Stomach (tissue), 9 donors: Measurements from ENCODE around the gene TTC3. TPM values are rescaled to one million over a fixed set of nuclear protein-coding genes. Genes with fewer than 3 reads are reported as not detected.

ENCODE experiments used
- DNase-seq, 2 donors: peaks; one replicate each; pipeline versions ENCODE4 v3.0.0 to v3.0.0-alpha.2; 2013 to 2019
- H3K27ac ChIP-seq, 5 donors: fragments of 200-600 bp in 4 of 5; sonication (generic) in 4 of 5; one replicate each; pipeline ENCODE4 v1.5.1; 2013 to 2019; ENCODE audit warnings: mild to moderate bottlenecking in 1 of 5, moderate library complexity in 1 of 5
- H3K27me3 ChIP-seq, 3 donors: fragments of 200-600 bp; sonication (generic); one replicate each; pipeline ENCODE4 v1.5.1; 2017 to 2019; ENCODE audit warnings: mixed run types in 1 of 3
- H3K36me3 ChIP-seq, 4 donors: fragments of 200-600 bp; sonication (generic); 1 replicate in 3 of 4; 2 replicates in 1 of 4; pipeline ENCODE4 v1.5.1; 2016 to 2019
- H3K4me1 ChIP-seq, 4 donors: fragments of 200-600 bp; sonication (generic); one replicate each; pipeline ENCODE4 v1.5.1; 2016 to 2019
- H3K4me3 ChIP-seq, 4 donors: fragments of 200-600 bp; sonication (generic) in 3 of 4; one replicate each; pipeline ENCODE4 v1.5.1; 2016 to 2019; ENCODE audit warnings: mild to moderate bottlenecking in 1 of 4
- H3K9me3 ChIP-seq, 4 donors: fragments of 200-600 bp; sonication (generic); one replicate each; pipeline ENCODE4 v1.5.1; 2016 to 2019
- CTCF ChIP-seq, 7 experiments: fragments of 450-650 bp in 4 of 7; fragments of 200-600 bp in 3 of 7; sonication (generic) in 3 of 7; IDR thresholded peaks; one replicate each; pipeline ENCODE4 v1.5.1; 2016 to 2019; ENCODE audit warnings: antibody characterized with exemption in 7 of 7, control low read depth in 2 of 7, mild to moderate bottlenecking in 1 of 7
- EP300 ChIP-seq: sonication (generic); formaldehyde crosslinking; IDR thresholded peaks from one replicate; pipeline ENCODE4 v1.6.1; 2017; ENCODE audit warnings: antibody characterized with exemption
- POLR2A ChIP-seq, 4 donors: fragments of 450-650 bp; IDR thresholded peaks; one replicate each; pipeline ENCODE4 v1.6.1; 2016; ENCODE audit warnings: antibody characterized with exemption in 4 of 4, control low read depth in 2 of 4, mild to moderate bottlenecking in 1 of 4, moderate library complexity in 1 of 4
- POLR2AphosphoS5 ChIP-seq, 3 donors: sonication (generic); formaldehyde crosslinking; IDR thresholded peaks; one replicate each; pipeline ENCODE4 v1.6.1; 2016; ENCODE audit warnings: antibody characterized with exemption in 3 of 3
- WGBS, 5 donors: extraction: QIAGEN DNeasy Blood & Tissue Kit in 3 of 5; methylation state at CpG; one replicate each; pipeline versions ENCODE4 v1.1.5 to v1.1.7; 2013 to 2018; 5-methylcytosine and 5-hydroxymethylcytosine counted together
- intact Hi-C: fragments of 100-400 bp; cut with DNase I; formaldehyde crosslinking; loops from one replicate; pipeline ENCODE4 v1.15.1; 2023; ENCODE audit warnings: low total_unique reads
- polyA plus RNA-seq, 3 donors: library from polyadenylated mRNA; stranded (reverse); fragments of 200-250 nt; gene quantifications; one replicate each; pipeline ENCODE4 v1.2.3, GENCODE V29; 2013
- total RNA-seq, 5 donors: library from RNA; depleted of rRNA; stranded (reverse); fragments of >200 nt; gene quantifications; one replicate each; pipeline versions ENCODE4 v1.1.0 to v1.2.3, GENCODE V29; 2014 to 2016
- donor health status: healthy with polysubstance abuse.
- donor health status: Bipolar disorder and iron deficiency.
- donor health status: healthy.

TTC3 gene
- total and polyA plus RNA-seq, 8 donors, result 17.5 to 538 (median 143) TPM

- H3K4me3 ChIP-seq, result no peak overlapping the region
- no peak overlapping the region for H3K27ac ChIP-seq
- intact Hi-C loops, result no loop called here
- DNase-seq, result peak in 1 of 2 donors; percentile 64
- no peaks in the 10 kb centered on the region for H3K27me3 ChIP-seq
- H3K4me1 ChIP-seq, result peaks cover 0 to 44% (median 17%) of the 10 kb centered on the region in 4 donors
- peaks cover 0 to 28% (median 15%) of the 10 kb centered on the region in 4 donors for H3K36me3 ChIP-seq
- no peaks in the 10 kb centered on the region for H3K9me3 ChIP-seq
- TF ChIP-seq EP300, result no peak
- peak in 1 of 7 experiments; percentile 50 for TF ChIP-seq CTCF (IDR thresholded peaks at IDR 0.05)
- 27 to 47% (median 31%) methylated on average over 5 of the region's 5 CpGs for WGBS, 5 donors
Observed at GRCh38 chr21:37087188-37087587, 14.1 kb downstream of the TTC3 start.

GRCh38 chr21:37088186-37088735, 15.2 kb downstream of the TTC3 start:
- no peaks in the 10 kb centered on the region for H3K27me3 ChIP-seq
- H3K4me1 ChIP-seq, result peaks cover 0 to 33% (median 12%) of the 10 kb centered on the region in 4 donors
- no peak for DNase-seq
- no peaks in the 10 kb centered on the region for H3K9me3 ChIP-seq
- TF ChIP-seq CTCF (IDR thresholded peaks at IDR 0.05) (no peak), POLR2AphosphoS5 (IDR thresholded peaks at IDR 0.05) (no peak), EP300 (no peak), POLR2A (IDR thresholded peaks at IDR 0.05) (no peak)
- intact Hi-C loops, result no loop called here
- no peak overlapping the region for H3K27ac ChIP-seq
- 59 to 66% (median 59%) methylated on average over 5 of the region's 5 CpGs for WGBS, 5 donors
- H3K36me3 ChIP-seq, result peaks cover 0 to 28% (median 19%) of the 10 kb centered on the region in 4 donors
- no peak overlapping the region for H3K4me3 ChIP-seq

GRCh38 chr21:37093977-37094376, 20.9 kb downstream of the TTC3 start:
- intact Hi-C loops, result no loop called here
- DNase-seq, result no peak
- TF ChIP-seq EP300 (no peak), POLR2A (IDR thresholded peaks at IDR 0.05) (no peak), POLR2AphosphoS5 (IDR thresholded peaks at IDR 0.05) (no peak), CTCF (IDR thresholded peaks at IDR 0.05) (no peak)
- H3K27ac ChIP-seq, result no peak overlapping the region
- no peaks in the 10 kb centered on the region for H3K4me1 ChIP-seq
- no peaks in the 10 kb centered on the region for H3K9me3 ChIP-seq
- no peak overlapping the region for H3K4me3 ChIP-seq
- H3K36me3 ChIP-seq, result peaks cover 12 to 80% (median 51%) of the 10 kb centered on the region in 4 donors
- no peaks in the 10 kb centered on the region for H3K27me3 ChIP-seq

- WGBS, 5 donors, result 91 to 97% (median 97%) methylated on average over 4 of the region's 4 CpGs
- H3K36me3 ChIP-seq, result peaks cover 12 to 82% (median 59%) of the 10 kb centered on the region in 4 donors
- H3K27ac ChIP-seq, result no peak overlapping the region
- intact Hi-C loops, result no loop called here
- no peaks in the 10 kb centered on the region for H3K27me3 ChIP-seq
- no peaks in the 10 kb centered on the region for H3K4me1 ChIP-seq
- no peak for TF ChIP-seq POLR2AphosphoS5 (IDR thresholded peaks at IDR 0.05)
- no peak for TF ChIP-seq EP300
- no peak for TF ChIP-seq POLR2A (IDR thresholded peaks at IDR 0.05)
- TF ChIP-seq CTCF (IDR thresholded peaks at IDR 0.05), result no peak
- H3K9me3 ChIP-seq, result no peaks in the 10 kb centered on the region
- DNase-seq, result no peak
- H3K4me3 ChIP-seq, result no peak overlapping the region
Observed at GRCh38 chr21:37095821-37096220, 22.8 kb downstream of the TTC3 start.
